GM18951 (cell line): ENCODE results near the gene AADAT.

ENCODE experiments used
- POLR2A ChIP-seq: IDR thresholded peaks from 4 replicates; pipeline ENCODE4 v1.6.1; 2011; ENCODE audit warnings: mild to moderate bottlenecking; ENCODE audit not compliant: insufficient read length, insufficient read depth; ENCODE audit errors: extremely low read depth
- in situ Hi-C: fragments of 300-500 bp; cut with MboI; formaldehyde crosslinking; loops from one replicate; pipeline ENCODE4 v1.12.0; 2022; ENCODE audit warnings: low sequenced_read_pairs, mixed read lengths, inconsistent platforms; ENCODE audit not compliant: unreplicated experiment

Gene AADAT

GRCh38 chr4:170071196-170071595 is 18.6 kb downstream of the AADAT start:
- in situ Hi-C loops: no loop called here
- TF ChIP-seq POLR2A: no peak

GRCh38 chr4:170068438-170069128 is 21.2 kb downstream of the AADAT start:
- in situ Hi-C loops: no loop called here
- no peak for TF ChIP-seq POLR2A

GRCh38 chr4:170059421-170059820 is 30.3 kb downstream of the AADAT start:
- no peak for TF ChIP-seq POLR2A

GRCh38 chr4:170058826-170059225 is 30.9 kb downstream of the AADAT start:
- TF ChIP-seq POLR2A: no peak

More at GRCh38 chr4:170059421-170059820, 30.3 kb downstream of the AADAT start:
- in situ Hi-C loops: no loop called here

GRCh38 chr4:170057866-170058265 is 31.9 kb downstream of the AADAT start:
- TF ChIP-seq POLR2A: no peak

More at GRCh38 chr4:170058826-170059225, 30.9 kb downstream of the AADAT start:
- in situ Hi-C loops: no loop called here

GRCh38 chr4:170052919-170053318 is 36.8 kb downstream of the AADAT start:
- in situ Hi-C loops: no loop called here
- TF ChIP-seq POLR2A: no peak

More at GRCh38 chr4:170057866-170058265, 31.9 kb downstream of the AADAT start:
- in situ Hi-C loops: no loop called here

- no peak for TF ChIP-seq POLR2A
- in situ Hi-C loops: no loop called here
Measured at GRCh38 chr4:170051402-170051801, 38.4 kb downstream of the AADAT start.

- in situ Hi-C loops: loop anchor here (25.0 kb wide), 2 partner anchors 237 to 437 kb away; partner anchors contain the start of genes CLCN3 and NEK1
- no peak for TF ChIP-seq POLR2A
Measured at GRCh38 chr4:170049766-170050165, 40.0 kb downstream of the AADAT start.

- no peak for TF ChIP-seq POLR2A
- in situ Hi-C loops: loop anchor here (25.0 kb wide), 2 partner anchors 236 to 436 kb away; partner anchors contain the start of genes CLCN3 and NEK1
Measured at GRCh38 chr4:170047771-170048354, 41.9 kb downstream of the AADAT start.

- in situ Hi-C loops: loop anchor here (25.0 kb wide), 2 partner anchors 234 to 434 kb away; partner anchors contain the start of genes CLCN3 and NEK1
Measured at GRCh38 chr4:170046156-170046555, 43.6 kb downstream of the AADAT start.

- in situ Hi-C loops: loop anchor here (25.0 kb wide), 2 partner anchors 228 to 428 kb away; partner anchors contain the start of genes CLCN3 and NEK1
- no peak for TF ChIP-seq POLR2A
Measured at GRCh38 chr4:170040031-170040680, 49.6 kb downstream of the AADAT start.

GRCh38 chr4:170038769-170039168 is 51.0 kb downstream of the AADAT start:
- in situ Hi-C loops: loop anchor here (25.0 kb wide), 2 partner anchors 226 to 426 kb away; partner anchors contain the start of genes CLCN3 and NEK1
- TF ChIP-seq POLR2A: no peak

- TF ChIP-seq POLR2A: no peak
Measured at GRCh38 chr4:170038232-170038631, 51.5 kb downstream of the AADAT start.

More at GRCh38 chr4:170038232-170038631, 51.5 kb downstream of the AADAT start:
- in situ Hi-C loops: loop anchor here (25.0 kb wide), 2 partner anchors 226 to 426 kb away; partner anchors contain the start of genes CLCN3 and NEK1
